HG02571 (cell line): Measurements from ENCODE around the gene UBE3D.
"Not testable (repeated sequence)": the region's sequence is repeated elsewhere in the genome, so short reads cannot be mapped to it uniquely, and the experiment has no call there.

Source experiments
- ATAC-seq: cut with Tn5 transposase; IDR thresholded peaks from one replicate; pipeline ENCODE4 v1.9.1; 2021; ENCODE audit warnings: mild to moderate bottlenecking, moderate library complexity; ENCODE audit not compliant: unreplicated experiment

Gene UBE3D

DNA sequence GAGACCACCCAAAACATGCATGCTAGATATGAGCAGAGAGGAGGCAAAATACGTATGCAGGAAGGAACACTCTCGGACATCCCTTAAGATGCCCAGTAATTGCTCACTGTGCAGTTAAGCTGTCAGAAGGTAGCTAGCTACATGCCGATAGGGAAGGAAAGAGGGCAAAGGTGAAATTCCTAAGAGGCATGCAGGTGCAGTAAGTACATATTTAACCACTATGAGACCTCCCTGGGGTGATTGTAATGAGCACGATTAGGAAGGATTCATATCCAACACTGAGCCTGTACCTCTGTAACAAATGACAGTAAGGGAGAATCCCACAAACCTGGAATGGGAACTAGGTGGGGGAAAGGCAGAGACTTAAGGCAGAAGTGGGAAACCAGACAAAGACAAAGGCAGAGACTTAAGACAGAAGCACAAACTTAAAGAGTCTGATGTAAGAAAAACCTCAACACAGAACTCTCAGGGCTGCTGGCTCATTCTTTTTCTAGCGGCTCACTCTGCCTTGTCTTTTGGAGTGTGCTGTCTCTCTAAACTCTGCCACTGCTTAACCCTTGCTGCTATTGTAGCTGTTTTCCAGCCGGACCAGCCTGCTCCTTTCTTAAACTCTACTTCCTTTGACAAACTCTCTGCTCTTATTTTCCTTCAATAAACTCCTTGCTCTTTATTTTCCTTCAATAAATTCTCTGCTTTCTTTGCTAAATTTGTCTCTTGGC, 148.1 kb downstream of the UBE3D start:
- ATAC-seq = no peak

DNA sequence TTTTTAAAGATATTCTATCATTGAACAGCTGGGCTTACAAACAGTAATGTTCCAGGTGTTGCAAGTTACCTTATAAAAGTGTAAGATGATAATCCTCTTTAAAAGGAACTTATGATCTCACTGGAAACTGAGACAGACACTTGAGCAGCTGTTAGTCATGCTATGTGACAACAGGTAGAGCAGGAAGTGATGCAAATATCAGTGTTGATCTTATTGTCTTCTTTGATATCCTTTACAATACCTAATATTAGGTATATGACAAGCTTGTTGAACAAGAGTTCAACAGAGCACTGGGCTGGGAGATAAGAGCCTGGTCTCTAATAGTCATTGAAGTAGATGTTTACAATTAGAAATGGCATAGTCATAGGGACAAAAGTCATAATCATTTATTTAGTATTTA, 150.0 kb downstream of the UBE3D start:
- ATAC-seq = no peak

DNA sequence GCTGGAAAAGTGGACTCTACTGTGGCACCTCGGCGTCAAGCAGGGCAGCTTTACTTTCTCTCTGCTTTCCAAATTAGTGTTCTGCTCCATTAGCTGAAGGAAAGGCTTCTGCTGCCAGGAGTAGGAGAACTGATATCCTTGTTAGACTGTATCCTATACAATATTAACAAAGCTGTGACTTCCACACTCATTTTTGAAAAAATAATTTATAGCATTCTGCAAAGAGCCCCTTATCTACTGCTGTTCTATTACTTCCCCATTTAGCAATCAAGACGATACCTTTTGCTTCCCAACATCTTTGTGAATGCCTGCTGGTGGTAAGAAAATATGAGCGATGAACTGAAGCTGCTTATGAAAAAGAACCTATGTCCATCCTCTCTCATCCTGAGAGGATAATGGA, 151.1 kb downstream of the UBE3D start:
- no peak for ATAC-seq

GRCh38 chr6:82910820-82911219, 154.8 kb downstream of the UBE3D start:
- ATAC-seq = no peak

DNA sequence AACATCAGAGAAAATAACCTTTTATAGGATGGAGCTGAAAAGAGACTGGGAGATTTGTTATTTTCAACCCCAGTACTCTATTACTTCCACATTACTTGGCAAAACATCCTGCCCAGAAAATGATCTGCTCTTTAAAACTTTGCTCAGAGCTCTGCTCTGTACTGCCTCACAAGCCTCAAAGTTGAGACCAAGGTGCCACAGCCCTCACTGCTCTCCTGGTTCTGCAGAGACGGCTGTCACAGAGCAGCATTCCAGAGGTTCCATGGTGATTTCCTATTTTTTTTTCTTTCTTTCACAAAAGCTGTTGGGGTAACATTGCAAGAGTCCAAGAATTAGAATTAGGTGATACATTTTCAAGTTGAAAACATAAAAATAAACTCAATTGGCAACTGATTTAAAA, 155.2 kb downstream of the UBE3D start:
- ATAC-seq = no peak

DNA sequence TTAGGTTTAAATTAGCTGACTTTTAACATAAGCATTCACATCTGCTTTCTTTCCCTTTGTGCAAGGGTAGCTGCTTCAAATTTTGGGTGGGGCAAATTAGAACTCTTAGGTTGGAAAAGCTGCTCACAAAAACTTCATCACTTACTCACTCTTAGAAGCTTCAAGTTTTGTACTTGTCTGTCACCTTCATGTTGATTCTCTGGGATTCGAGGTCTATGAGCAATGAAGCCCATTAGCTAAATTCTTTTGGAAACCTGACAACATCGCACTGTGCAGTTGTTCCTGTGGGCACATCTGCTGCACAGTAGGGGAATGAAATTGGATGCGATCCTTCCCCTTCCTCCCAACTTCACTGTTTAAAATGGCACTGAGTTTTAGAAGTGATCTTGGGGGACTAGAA, 156.1 kb downstream of the UBE3D start:
- ATAC-seq = no peak

GRCh38 chr6:82908661-82909060, 157.0 kb downstream of the UBE3D start:
- no peak for ATAC-seq

- ATAC-seq = no peak
Observed at GRCh38 chr6:82906951-82907350, 158.7 kb downstream of the UBE3D start.

- ATAC-seq = no peak
Observed at GRCh38 chr6:82906489-82906888, 159.2 kb downstream of the UBE3D start.

DNA sequence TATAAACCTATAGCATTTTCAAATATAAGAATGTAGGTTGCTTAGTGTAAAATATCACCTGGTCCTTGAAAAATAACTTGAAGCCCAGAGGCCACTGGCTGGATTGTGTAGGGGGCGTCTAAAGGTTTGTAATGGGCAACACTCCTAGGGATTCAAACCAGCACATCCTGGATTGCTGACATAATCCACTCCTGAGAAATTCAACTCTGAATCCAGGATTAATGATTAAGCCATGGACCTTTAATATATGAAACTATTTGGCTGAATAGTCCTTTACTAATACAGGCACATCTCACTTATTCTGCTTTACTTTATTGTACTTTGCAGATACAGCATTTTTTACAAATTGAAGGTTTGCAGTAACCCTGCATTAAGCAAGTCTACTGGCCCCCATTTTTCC, 160.8 kb downstream of the UBE3D start:
- no peak for ATAC-seq

DNA sequence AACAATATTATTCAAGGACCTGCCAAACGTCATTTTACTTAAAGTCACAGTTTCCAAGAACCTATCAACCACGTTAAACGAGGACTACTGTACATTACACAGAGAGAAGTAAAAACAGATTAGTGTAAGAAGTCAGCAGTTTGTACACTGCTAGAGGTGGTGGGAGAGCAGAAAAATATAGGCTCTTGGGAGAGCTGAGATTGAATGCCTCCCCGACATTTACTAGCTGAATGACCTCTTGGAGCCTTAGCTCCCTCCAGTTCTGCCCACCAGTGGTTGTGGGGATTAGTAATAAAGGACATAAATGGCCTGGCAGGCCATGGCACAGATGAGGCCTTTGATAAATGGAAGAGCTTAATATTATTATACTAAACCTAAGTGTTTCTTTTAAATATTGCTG, 161.4 kb downstream of the UBE3D start:
- no peak for ATAC-seq

- no peak for ATAC-seq
Observed at GRCh38 chr6:82902290-82902689, 163.4 kb downstream of the UBE3D start.

- ATAC-seq = no peak
Observed at GRCh38 chr6:82894653-82895259, 170.9 kb downstream of the UBE3D start.

GRCh38 chr6:82893889-82894652, 171.6 kb downstream of the UBE3D start:
- ATAC-seq = no peak

DNA sequence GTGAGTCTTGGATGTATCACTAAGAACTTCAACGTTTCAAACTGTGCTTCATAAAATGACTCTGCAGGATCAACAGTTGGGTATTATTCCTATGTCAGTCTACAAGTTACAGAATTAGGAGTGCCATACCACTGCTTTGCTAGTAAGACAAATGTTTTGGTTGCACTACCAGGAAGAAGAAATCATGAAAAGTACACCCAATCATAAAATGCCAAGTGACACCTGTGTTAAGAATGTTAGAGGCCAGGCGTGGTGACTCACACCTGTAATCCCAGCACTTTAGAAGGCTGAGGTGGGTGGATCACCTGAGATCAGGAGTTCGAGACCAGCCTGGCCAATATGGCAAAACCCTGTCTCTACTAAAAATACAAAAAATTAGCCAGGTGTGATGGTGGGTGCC, 174.1 kb downstream of the UBE3D start:
- not testable (repeated sequence) for ATAC-seq

DNA sequence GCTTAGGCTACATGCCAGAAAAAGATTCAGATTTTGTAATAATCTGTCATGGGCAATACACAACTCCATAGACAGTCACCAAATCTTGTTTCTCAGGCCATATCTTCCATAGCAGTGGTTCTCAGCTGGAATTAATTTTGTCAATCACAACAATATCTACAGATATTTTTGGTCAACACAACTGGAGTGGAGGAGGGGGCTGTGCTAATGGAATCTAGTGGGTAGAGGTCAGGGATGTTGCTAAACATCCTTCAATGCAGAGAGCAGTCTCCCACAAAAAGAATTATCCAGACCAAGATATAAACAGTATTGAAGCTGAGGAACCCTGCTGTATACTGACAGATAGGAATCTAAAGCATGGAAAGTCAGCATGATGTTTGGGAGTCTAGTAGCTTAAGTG, 174.6 kb downstream of the UBE3D start:
- ATAC-seq = no peak

- ATAC-seq = no peak
Observed at GRCh38 chr6:82890240-82890639, 175.4 kb downstream of the UBE3D start.

GRCh38 chr6:82889143-82889542, 176.5 kb downstream of the UBE3D start:
- no peak for ATAC-seq

DNA sequence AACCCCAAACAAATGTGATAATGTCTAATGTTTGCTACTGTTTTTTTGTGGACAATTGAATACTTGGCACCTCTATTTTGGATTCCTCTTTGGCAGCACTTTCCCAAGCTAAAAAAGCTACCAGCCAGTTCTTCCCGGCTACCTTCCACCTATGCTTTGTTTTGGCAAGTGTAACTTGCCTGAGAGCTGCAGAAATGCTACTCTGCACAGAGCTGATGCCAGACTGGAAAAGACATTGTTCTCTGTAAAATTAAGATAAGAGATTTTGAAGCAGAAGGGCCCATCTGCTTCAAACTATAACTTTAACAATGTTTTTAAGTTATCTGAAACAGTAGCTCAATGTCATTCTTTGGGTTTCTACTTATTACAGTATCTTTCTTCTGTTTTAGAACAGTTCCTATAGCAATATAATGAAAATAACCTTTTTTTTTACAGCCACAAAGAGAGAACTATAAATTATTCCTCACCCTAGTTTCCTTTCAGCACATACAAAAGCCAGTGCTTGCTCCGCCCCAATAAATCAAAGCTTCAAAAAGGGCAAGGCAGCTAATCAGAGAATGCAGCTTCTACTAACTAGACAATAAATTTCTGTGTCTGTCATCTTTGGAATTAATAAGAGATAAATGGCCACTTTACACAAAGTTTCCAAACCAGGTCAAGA, 183.1 kb downstream of the UBE3D start:
- no peak for ATAC-seq

DNA sequence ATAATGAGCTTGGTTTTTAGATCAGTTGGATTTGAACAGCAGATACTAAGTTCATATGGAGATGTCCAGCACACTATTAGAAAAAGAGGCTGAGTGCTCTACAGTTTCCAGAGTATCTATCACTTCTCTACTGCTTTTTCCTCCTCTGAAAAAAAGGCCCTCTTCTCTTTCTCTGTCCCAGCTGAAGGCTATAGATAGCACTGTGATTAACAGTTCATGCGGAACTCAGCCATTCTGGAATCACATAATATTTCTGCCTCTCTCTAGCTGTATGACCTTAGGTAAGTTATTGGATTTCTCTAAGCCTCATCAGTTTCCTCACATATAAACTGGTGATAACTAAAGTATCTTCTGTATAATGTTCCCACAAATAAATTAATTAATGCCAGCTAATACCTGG, 184.1 kb downstream of the UBE3D start:
- ATAC-seq = no peak

DNA sequence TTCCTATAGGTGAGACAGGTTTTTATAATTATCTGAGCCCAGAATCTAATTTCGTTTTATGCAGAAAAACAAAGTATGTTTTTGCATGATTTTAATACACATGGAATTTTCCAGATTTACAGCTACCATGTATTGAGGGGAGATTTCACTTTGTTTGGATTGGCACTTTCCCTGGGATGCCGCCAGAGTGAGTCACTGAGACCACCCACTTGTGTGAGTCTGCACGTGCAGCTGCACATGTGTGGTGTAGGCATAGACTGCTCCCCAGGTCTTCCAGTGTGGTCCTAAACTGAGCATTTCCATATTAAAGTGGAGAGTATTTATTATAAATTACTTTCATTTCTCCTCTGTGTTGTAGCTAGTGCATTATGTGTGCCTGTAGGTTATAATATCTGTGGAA, 186.8 kb downstream of the UBE3D start:
- ATAC-seq = no peak
